HepG2 (cell line): Measurements from ENCODE around the gene ANXA2. TPM values are rescaled to one million over a fixed set of nuclear protein-coding genes. Genes with fewer than 3 reads are reported as not detected.

Source experiments
- RARA ChIP-seq: IDR thresholded peaks from 2 replicates; pipeline ENCODE4 v1.6.1; 2016; ENCODE audit warnings: missing genetic modification reagents, missing compliant biosample characterization
- SAFB2 ChIP-seq: sonication (generic); formaldehyde crosslinking; IDR thresholded peaks from 2 replicates; pipeline ENCODE4 v1.5.1; 2020; ENCODE audit warnings: missing genetic modification reagents, low read depth, mild to moderate bottlenecking, borderline replicate concordance
- polyA plus RNA-seq, 8 experiments: library from polyadenylated mRNA; depleted of rRNA in 3 of 8; stranded (reverse) in 7 of 8; unstranded in 1 of 8; fragments of >200 nt; fragmentation: Illumina TruSeq in 4 of 8; extraction: Trizol in 4 of 8; gene quantifications; 2 replicates each; pipeline versions ENCODE4 v1.2.1 to v1.2.3, GENCODE V29; 2011 to 2016; ENCODE audit warnings: low read depth in 4 of 8, missing spikeins in 1 of 8, mixed read lengths in 1 of 8; ENCODE audit not compliant: insufficient read depth in 1 of 8
- total RNA-seq, 5 experiments: library from RNA; depleted of rRNA; stranded (reverse); fragments of >200 nt; fragmentation: Illumina TruSeq; extraction: Trizol; gene quantifications; 2 replicates each; pipeline ENCODE4 v1.2.3, GENCODE V29; 2016; ENCODE audit warnings: low read depth in 1 of 5
- TF ChIP-seq, protein P1 (sequence below): sonication (generic); formaldehyde crosslinking; IDR thresholded peaks from 2 replicates; pipeline ENCODE4 v1.4.0; 2020; ENCODE audit warnings: missing genetic modification reagents
- TF ChIP-seq, protein P2 (sequence below): sonication (generic); formaldehyde crosslinking; IDR thresholded peaks from 2 replicates; pipeline ENCODE4 v1.9.0; 2021; ENCODE audit warnings: mild to moderate bottlenecking, missing genetic modification reagents
- TF ChIP-seq, protein P3 (sequence below): sonication (generic); formaldehyde crosslinking; IDR thresholded peaks from 2 replicates; pipeline ENCODE4 v1.4.0; 2020; ENCODE audit warnings: missing genetic modification reagents
- TF ChIP-seq, protein P4 (sequence below): sonication (generic); formaldehyde crosslinking; conservative IDR thresholded peaks from 2 replicates; pipeline ENCODE4 v1.4.0; 2020; ENCODE audit warnings: missing genetic modification reagents

Gene ANXA2
- total and polyA plus RNA-seq, 2 of the 13 experiments (the other 11 are each of a cell fraction or from before 2014, with no cell fraction given), result 196 to 613 TPM

DNA sequence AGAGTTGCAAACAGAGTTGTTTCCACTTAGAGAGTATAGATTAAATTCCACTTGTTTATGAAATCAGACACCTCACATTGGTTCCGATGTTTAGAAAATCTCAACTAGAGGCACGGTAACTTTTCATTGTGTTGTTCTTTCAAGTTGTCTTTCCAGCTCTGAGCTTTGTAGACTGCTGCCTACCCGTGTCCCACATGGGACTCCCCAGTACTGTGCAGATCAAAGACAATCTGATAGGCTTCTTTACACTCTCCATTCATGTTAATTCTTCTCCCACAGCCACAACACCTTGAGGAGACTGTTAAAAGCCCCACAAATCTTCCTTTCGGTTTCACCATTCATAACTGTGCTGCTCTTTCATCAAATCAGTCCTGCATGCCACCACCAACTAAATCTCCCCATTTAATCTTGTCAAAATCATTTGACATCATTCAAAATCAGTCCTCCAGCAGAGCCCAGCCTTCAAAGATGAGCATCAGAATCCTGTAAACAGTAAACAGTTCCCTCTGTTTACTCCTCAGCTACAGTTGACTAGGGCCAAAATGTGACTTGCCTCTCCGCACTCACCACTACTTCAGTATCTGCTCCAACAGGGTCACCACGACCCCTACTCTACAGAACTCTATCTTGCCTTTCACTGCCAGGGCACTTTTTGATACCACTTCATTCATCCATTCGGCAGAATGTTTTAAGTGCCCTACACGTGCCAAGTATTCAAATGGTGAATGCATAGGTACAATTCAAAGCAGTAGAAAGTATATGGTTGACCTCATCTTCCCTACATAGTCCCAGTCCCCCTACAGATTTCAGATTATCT lies 8.3 kb downstream of the ANXA2 start (continued):
- TF ChIP-seq, protein P1, sequence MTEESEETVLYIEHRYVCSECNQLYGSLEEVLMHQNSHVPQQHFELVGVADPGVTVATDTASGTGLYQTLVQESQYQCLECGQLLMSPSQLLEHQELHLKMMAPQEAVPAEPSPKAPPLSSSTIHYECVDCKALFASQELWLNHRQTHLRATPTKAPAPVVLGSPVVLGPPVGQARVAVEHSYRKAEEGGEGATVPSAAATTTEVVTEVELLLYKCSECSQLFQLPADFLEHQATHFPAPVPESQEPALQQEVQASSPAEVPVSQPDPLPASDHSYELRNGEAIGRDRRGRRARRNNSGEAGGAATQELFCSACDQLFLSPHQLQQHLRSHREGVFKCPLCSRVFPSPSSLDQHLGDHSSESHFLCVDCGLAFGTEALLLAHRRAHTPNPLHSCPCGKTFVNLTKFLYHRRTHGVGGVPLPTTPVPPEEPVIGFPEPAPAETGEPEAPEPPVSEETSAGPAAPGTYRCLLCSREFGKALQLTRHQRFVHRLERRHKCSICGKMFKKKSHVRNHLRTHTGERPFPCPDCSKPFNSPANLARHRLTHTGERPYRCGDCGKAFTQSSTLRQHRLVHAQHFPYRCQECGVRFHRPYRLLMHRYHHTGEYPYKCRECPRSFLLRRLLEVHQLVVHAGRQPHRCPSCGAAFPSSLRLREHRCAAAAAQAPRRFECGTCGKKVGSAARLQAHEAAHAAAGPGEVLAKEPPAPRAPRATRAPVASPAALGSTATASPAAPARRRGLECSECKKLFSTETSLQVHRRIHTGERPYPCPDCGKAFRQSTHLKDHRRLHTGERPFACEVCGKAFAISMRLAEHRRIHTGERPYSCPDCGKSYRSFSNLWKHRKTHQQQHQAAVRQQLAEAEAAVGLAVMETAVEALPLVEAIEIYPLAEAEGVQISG (CRISPR knock-in tag), result no peak
- TF ChIP-seq, protein P2, sequence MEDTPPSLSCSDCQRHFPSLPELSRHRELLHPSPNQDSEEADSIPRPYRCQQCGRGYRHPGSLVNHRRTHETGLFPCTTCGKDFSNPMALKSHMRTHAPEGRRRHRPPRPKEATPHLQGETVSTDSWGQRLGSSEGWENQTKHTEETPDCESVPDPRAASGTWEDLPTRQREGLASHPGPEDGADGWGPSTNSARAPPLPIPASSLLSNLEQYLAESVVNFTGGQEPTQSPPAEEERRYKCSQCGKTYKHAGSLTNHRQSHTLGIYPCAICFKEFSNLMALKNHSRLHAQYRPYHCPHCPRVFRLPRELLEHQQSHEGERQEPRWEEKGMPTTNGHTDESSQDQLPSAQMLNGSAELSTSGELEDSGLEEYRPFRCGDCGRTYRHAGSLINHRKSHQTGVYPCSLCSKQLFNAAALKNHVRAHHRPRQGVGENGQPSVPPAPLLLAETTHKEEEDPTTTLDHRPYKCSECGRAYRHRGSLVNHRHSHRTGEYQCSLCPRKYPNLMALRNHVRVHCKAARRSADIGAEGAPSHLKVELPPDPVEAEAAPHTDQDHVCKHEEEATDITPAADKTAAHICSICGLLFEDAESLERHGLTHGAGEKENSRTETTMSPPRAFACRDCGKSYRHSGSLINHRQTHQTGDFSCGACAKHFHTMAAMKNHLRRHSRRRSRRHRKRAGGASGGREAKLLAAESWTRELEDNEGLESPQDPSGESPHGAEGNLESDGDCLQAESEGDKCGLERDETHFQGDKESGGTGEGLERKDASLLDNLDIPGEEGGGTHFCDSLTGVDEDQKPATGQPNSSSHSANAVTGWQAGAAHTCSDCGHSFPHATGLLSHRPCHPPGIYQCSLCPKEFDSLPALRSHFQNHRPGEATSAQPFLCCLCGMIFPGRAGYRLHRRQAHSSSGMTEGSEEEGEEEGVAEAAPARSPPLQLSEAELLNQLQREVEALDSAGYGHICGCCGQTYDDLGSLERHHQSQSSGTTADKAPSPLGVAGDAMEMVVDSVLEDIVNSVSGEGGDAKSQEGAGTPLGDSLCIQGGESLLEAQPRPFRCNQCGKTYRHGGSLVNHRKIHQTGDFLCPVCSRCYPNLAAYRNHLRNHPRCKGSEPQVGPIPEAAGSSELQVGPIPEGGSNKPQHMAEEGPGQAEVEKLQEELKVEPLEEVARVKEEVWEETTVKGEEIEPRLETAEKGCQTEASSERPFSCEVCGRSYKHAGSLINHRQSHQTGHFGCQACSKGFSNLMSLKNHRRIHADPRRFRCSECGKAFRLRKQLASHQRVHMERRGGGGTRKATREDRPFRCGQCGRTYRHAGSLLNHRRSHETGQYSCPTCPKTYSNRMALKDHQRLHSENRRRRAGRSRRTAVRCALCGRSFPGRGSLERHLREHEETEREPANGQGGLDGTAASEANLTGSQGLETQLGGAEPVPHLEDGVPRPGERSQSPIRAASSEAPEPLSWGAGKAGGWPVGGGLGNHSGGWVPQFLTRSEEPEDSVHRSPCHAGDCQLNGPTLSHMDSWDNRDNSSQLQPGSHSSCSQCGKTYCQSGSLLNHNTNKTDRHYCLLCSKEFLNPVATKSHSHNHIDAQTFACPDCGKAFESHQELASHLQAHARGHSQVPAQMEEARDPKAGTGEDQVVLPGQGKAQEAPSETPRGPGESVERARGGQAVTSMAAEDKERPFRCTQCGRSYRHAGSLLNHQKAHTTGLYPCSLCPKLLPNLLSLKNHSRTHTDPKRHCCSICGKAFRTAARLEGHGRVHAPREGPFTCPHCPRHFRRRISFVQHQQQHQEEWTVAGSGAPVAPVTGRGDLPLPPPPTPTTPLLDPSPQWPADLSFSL (CRISPR knock-in tag), result no peak
- TF ChIP-seq, protein P3, sequence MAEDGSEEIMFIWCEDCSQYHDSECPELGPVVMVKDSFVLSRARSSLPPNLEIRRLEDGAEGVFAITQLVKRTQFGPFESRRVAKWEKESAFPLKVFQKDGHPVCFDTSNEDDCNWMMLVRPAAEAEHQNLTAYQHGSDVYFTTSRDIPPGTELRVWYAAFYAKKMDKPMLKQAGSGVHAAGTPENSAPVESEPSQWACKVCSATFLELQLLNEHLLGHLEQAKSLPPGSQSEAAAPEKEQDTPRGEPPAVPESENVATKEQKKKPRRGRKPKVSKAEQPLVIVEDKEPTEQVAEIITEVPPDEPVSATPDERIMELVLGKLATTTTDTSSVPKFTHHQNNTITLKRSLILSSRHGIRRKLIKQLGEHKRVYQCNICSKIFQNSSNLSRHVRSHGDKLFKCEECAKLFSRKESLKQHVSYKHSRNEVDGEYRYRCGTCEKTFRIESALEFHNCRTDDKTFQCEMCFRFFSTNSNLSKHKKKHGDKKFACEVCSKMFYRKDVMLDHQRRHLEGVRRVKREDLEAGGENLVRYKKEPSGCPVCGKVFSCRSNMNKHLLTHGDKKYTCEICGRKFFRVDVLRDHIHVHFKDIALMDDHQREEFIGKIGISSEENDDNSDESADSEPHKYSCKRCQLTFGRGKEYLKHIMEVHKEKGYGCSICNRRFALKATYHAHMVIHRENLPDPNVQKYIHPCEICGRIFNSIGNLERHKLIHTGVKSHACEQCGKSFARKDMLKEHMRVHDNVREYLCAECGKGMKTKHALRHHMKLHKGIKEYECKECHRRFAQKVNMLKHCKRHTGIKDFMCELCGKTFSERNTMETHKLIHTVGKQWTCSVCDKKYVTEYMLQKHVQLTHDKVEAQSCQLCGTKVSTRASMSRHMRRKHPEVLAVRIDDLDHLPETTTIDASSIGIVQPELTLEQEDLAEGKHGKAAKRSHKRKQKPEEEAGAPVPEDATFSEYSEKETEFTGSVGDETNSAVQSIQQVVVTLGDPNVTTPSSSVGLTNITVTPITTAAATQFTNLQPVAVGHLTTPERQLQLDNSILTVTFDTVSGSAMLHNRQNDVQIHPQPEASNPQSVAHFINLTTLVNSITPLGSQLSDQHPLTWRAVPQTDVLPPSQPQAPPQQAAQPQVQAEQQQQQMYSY, result no peak
- TF ChIP-seq, protein P4, sequence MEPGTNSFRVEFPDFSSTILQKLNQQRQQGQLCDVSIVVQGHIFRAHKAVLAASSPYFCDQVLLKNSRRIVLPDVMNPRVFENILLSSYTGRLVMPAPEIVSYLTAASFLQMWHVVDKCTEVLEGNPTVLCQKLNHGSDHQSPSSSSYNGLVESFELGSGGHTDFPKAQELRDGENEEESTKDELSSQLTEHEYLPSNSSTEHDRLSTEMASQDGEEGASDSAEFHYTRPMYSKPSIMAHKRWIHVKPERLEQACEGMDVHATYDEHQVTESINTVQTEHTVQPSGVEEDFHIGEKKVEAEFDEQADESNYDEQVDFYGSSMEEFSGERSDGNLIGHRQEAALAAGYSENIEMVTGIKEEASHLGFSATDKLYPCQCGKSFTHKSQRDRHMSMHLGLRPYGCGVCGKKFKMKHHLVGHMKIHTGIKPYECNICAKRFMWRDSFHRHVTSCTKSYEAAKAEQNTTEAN, result no peak
- TF ChIP-seq SAFB2 (CRISPR knock-in tag) (no peak), RARA (CRISPR knock-in tag) (no peak)
